ENCODE results near the gene B3GALNT2.

- no peak for TF ChIP-seq CTCF (IDR thresholded peaks at IDR 0.05 in 4 of 5, conservative IDR thresholded peaks at IDR 0.05 in 1 of 5)
- TF ChIP-seq POLR2A (IDR thresholded peaks at IDR 0.05) = no peak
Measured at GRCh38 chr1:235441159-235441685, 63.0 kb downstream of the B3GALNT2 start.
